Inferior parietal cortex (tissue), 1 donor: ENCODE measurements around the gene PHRF1.

Experiments
- DNase-seq: peaks from one replicate; pipeline ENCODE4 v3.0.0-alpha.2; 2016; ENCODE audit errors: extremely low spot score

Gene PHRF1

GRCh38 chr11:596374-596773, 20.1 kb downstream of the PHRF1 start:
- DNase-seq = no peak

- no peak for DNase-seq
These were observed 21.0 kb downstream of the PHRF1 start for GRCh38 chr11:597166-597725.

GRCh38 chr11:598005-598680, 21.9 kb downstream of the PHRF1 start:
- no peak for DNase-seq

GRCh38 chr11:601573-602245, 25.4 kb downstream of the PHRF1 start:
- no peak for DNase-seq

- DNase-seq = no peak
These were observed 26.9 kb downstream of the PHRF1 start for GRCh38 chr11:603154-603553.

GRCh38 chr11:605286-606129, 29.2 kb downstream of the PHRF1 start:
- no peak for DNase-seq

- DNase-seq = no peak
These were observed 30.0 kb downstream of the PHRF1 start for GRCh38 chr11:606245-606644.

- DNase-seq = no peak
These were observed 30.9 kb downstream of the PHRF1 start for GRCh38 chr11:607020-607780.

- no peak for DNase-seq
These were observed 31.8 kb downstream of the PHRF1 start for GRCh38 chr11:607971-608659.

- no peak for DNase-seq
These were observed 32.6 kb downstream of the PHRF1 start for GRCh38 chr11:608791-609251.

GRCh38 chr11:609341-609811, 33.1 kb downstream of the PHRF1 start:
- no peak for DNase-seq

- no peak for DNase-seq
These were observed 34.0 kb downstream of the PHRF1 start for GRCh38 chr11:610146-610801.

- DNase-seq = no peak
These were observed 35.0 kb downstream of the PHRF1 start for GRCh38 chr11:611001-611996.

GRCh38 chr11:612201-612960, 36.1 kb downstream of the PHRF1 start:
- DNase-seq = no peak

GRCh38 chr11:612961-613300, 36.7 kb downstream of the PHRF1 start:
- DNase-seq = no peak

GRCh38 chr11:613369-613968, 37.2 kb downstream of the PHRF1 start:
- no peak for DNase-seq

- no peak for DNase-seq
These were observed 37.9 kb downstream of the PHRF1 start for GRCh38 chr11:614021-614622.
